Left lobe of liver (tissue), 2 donors: ENCODE measurements around the gene ALPL. TPM values are rescaled to one million over a fixed set of nuclear protein-coding genes. Genes with fewer than 3 reads are reported as not detected.
"Not testable (repeated sequence)": the region's sequence is repeated elsewhere in the genome, so short reads cannot be mapped to it uniquely, and the experiment has no call there.

ENCODE experiments used
- ATAC-seq: fragments of 200-7000 bp; cut with Tn5 transposase; one replicate; pipeline ENCODE4 v1.9.1; 2020; ENCODE audit warnings: mild to moderate bottlenecking, moderate library complexity
- DNase-seq: peaks from one replicate; pipeline ENCODE4 v3.0.0-alpha.2; 2020; ENCODE audit warnings: low spot score
- total RNA-seq: library from RNA; stranded (reverse); gene quantifications from one replicate; pipeline ENCODE4 v1.2.1, GENCODE V29; 2021
- donor health status: DM: no; HTN: no; CAD: no; lungs with moderate emphysema.
- donor health status: DM: no; HTN: yes; CAD: no.

Gene ALPL
- total RNA-seq, 1 donor from 2014 or later = 29.3 TPM

DNA sequence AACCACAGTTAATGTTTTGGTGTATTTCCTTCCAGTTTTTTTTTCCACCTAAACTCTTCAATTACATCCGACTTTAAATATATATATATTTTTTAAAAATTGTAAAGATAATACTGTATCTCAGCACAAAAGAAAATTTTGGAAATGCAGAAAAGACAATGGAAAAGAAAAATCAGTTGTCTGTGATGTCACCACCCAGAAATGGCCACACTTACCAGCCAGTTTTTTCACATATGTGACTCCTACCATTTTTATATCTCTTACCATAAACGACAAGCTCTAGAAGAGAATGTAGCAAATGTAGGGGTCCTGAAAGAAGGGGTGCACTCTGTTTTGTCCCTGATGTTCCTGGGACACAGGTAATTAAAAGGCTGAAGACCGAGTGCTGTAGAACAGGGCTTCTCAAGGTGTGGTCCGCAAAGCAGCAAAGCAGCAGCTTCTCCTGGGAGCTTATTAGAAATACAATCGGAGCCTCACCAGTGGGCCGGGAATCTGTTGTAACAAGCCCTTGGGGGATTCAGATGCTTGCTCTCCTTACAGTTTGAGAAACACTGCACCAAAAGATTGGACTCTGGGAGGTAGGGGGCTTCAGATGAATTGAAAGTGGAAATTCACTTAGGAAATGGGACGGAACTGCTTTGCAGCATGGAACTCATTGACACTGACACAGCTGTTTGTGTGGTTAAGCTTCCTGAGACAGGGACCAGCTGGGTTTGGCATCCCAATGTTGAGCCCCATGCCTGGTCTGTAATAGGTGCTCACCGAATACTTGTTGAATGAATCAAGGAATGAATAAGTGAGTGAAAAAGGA, 44.1 kb downstream of the ALPL start:
- no peak for ATAC-seq
- no peak for DNase-seq

DNA sequence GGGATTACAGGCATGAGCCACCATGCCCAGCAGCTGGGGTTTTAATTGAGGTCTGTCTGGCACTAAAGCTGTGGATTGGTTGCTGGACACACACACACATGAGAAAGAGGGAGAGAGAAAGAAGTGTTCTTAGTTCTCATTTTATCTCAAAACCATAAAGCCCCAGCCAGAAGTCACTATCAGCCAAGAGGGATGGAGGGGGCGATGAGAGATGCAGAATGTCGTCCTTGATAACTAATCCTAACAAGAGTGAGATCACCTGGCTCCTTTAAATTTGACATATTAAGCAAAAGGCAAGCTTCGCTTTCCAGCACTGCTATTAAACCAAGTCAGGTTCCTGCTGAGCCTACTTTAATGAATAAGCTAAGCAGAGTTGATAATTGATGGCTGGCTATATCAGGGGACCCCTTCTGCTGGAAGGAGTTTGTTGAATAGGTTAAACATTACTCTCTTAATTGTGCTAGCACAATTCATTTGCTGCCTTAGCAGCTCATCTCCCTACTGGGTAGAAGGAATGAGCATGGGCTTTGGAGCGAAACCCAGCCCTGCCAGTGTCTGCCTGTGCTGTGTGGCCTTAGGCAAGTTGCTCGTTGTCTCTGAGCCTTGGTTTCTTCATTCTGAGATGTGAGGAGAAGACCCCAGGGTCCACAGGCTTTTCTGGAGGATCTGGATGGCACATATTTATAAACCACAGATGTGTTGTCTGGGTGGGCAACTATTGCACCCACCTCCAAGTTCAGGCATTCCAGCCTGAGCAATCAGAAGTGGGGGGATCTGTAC, 50.8 kb downstream of the ALPL start:
- no peak for ATAC-seq
- DNase-seq = no peak

DNA sequence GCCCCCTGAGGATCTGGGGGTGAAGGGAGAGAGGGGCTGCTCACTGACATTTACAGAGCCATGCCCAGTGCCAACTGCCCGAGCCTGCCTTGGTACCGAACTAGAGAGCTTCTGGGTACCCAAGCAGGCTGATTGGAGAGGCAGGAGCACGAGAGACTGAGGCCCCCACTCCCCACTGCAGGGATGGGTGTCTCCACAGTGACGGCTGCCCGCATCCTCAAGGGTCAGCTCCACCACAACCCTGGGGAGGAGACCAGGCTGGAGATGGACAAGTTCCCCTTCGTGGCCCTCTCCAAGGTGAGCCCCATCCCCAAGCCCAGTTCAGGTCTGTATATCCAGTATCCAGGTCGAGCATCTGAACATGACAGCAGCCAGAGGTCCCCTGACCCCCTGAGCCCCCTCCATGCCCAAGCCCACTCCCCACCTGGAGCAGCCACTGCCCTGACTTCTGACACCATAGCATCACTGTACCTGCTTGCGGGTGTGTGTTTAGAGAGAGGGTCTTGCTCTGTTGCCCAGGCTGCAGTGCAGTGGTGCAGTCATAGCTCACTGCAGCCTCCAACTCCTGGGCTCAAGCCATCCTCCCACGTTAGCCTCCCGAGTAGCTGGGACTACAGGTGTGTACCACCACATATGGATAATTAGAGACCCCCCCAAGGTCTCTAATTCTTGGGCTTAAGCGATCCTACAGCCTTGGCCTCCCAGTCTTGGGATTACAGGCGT, 51.9 kb downstream of the ALPL start:
- DNase-seq (no peak), ATAC-seq (no peak)

DNA sequence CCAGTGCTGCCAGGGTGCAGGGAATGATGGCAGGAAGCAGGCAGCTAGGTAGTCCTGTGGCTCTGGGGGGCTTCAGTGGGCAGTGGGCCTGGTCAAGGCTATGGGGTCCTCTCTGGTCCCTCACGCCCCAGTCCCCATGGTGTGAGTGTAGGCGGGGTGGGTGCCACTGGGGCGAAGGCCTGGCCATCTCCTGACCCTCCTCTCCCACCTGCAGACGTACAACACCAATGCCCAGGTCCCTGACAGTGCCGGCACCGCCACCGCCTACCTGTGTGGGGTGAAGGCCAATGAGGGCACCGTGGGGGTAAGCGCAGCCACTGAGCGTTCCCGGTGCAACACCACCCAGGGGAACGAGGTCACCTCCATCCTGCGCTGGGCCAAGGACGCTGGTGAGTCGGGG, 53.7 kb downstream of the ALPL start:
- ATAC-seq (no peak), DNase-seq (no peak)

DNA sequence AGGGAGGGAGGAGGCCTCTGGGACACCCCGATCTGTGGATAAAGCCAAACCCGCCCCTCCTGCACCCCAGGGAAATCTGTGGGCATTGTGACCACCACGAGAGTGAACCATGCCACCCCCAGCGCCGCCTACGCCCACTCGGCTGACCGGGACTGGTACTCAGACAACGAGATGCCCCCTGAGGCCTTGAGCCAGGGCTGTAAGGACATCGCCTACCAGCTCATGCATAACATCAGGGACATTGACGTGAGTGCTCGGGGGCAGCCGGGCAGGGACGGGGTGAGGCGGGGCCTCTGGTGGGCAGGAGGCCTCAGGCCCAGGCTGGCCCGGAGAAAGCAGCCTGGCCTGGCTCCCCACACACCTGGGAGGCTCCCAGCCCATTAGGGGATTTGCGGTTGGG, 54.7 kb downstream of the ALPL start:
- DNase-seq (no peak), ATAC-seq (peak; percentile 17)

DNA sequence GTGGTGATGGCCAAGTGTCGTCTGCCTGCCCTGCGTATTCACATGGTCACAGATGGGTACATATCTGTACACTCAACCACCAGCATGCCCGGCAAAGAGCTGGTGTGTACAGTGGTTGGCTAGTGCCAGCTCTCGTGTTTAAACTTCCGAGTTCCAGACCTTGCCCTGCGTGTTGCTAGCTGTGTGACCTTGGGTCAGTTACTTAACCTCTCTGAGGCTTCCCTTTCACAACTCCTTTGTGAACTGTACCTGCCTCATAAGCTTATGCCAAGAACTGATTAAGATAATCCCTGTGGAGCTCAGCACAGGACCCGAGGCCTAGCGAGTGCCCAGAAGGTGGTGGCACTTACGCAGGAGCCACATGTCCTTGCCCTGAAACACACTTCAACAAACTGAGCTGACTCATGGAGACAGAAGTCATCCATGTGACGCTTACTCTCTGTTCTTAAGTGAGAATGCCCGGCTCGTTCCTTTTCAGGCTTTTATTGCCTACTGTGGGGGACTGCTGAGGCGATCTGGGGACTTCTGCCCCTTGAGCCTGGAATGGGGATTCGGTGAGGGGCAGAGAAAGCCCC, 55.4 kb downstream of the ALPL start:
- ATAC-seq (peak; percentile 39), DNase-seq (no peak)

DNA sequence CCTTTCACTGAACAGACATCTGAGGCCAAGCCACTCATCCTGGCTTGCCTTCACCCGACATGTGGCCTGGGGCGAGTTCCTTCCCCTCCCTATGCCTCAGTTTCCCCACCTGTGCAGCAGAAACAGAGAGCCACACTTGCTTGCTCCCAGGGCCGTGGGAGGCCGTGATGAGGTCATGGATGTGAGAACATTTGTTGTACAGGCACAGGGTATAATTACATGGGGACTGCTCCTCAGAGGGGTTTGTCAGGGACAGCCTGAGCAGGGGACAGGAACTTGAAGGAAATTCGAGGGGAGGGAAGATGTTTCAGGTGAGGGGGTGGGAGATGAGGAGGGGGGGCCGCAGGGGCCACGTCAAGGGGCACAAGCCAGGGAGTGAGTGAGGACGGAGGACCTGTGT, 56.1 kb downstream of the ALPL start:
- DNase-seq = no peak
- no peak for ATAC-seq

DNA sequence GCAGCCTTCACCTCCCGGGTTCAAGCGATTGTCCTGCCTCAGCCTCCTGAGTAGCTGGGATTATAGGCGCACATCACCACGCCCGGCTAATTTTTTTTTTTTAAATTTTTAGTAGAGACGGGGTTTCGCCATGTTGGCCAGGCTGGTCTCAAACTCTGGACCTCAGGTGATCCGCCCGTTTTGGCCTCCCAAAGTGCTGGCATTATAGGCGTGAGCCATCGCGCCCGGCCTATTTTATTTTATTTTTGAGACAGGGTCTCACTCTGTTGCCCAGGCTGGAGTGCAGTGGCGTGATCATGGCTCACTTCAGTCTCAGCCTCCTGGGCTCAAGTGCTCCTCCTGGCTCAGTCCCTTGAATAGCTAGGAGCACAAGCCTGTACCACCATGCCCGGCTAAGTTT, 57.1 kb downstream of the ALPL start:
- DNase-seq, ATAC-seq: not testable (repeated sequence)

DNA sequence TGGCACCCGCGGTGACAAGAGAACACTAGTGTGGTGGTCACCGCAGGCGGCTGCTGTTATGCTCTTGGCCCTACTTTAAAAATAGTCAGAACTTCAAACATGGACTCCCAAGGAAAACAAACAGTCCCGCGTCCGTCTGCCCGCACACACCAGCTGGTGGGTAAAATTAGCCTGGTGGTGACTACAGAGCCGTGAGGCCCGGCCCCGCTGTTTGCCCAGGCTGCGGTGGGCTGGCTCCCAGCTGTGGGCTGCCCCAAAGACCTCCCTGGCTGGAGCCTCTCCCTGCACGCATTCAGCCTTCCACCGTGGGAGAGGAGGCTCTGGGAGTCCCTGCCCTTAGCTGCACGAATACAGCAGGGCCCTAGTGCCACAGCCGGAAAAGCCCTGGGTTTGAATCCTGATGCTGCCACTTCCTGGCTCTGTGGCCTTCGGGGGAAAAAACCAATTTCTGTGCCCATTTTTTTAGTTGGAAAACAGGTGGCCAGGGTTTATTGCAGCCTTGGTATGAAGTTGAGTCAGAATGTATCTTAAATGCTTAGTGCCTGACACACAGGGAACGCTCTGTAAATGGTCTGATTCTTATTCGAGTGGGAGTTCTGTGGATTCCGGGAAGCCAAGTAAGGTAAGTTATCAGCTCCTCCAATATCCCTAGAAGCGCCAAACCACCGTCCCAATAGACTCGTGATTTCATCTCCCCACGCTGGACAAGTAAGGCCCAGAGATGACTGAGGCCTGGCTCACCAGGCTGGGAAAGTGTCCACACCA, 58.2 kb downstream of the ALPL start:
- no peak for ATAC-seq
- DNase-seq = no peak

DNA sequence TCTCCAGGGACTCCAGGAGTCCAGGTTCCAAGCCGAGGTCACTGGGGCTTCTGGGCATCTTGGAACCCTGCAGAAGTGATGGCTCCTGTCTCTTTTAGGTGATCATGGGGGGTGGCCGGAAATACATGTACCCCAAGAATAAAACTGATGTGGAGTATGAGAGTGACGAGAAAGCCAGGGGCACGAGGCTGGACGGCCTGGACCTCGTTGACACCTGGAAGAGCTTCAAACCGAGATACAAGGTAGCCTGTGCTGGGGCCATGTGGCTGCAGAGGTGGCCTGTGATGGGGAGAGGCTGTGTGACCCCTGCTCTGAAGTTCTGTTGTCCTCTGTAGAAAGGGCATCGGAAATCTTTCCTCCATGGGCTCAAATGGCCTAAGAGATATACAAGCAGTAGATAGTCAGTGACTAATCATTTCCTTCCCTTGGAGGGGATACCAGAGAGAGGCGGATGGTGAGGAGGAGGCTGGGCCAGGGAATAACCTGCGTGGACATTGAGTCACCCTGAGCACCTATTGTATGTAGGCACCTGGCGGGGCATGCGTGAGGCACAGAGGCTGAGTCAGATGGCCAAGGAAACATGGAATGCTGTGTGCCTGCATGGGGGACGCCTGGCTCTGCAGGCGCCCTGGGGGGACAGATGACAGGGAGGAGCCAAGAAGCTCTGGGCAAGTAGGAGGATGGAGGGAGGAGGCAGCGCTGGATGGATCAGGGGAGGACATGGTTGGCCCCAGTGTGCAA, 59.0 kb downstream of the ALPL start:
- ATAC-seq (no peak), DNase-seq (no peak)

DNA sequence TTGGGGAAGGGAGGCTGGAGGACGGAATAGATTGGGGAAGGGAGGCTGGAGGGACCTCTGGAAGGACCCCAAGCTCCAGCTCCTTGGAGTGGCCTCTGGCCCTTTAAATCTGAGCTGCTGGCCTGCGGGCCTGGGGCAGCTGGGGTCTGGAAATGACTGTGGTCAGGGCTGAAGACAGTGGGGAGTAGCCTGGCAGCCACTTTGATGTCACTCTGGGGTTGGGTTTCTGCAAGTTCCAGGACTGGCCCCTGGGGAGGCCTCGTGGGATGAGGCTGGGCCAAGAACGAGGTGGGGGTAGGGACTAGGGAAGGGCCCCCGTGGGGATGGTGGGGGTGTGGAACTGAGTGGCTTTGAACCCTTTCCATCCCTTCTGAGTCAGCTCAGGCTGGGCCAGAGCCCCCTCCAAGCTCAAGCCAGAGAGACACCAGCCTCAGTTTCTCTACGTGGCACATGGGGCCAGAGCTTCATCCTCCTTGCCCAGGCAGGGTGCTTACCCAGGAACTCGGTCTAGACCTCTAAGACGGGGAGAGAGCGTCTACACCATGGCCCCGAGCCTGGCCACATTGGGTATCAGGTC, 59.7 kb downstream of the ALPL start:
- no peak for ATAC-seq
- no peak for DNase-seq

DNA sequence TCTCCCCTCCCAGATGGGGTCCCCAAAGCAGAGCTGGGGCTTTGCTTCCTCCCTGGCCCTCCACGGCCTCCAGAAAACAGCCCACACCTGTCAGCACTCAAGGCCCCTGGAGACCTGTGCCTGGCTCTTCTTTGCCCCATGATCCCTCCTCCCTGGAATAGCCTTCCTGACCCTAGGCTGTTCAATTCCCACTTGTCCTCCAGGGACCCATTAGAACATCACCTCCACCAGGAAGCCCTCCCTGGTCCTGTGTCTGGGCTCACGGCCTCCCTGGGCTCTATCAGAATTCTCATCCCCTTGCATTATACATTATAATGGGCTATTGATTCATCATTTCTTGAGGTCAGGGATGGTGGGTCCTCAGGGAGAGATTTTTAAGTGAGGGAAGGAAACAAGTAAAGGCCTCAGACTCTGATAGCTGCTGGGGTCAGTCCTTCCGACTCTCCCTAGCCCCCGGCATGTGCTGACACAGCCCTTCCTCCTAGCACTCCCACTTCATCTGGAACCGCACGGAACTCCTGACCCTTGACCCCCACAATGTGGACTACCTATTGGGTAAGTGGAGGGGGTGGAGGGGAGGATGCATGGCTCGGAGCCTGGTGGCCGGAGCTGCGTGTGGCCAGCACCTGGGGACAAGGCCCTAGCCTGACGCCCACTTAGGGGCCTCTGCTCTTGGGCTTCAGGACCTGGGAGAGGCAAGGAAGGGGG, 60.8 kb downstream of the ALPL start:
- ATAC-seq (peak; percentile 75), DNase-seq (no peak)

DNA sequence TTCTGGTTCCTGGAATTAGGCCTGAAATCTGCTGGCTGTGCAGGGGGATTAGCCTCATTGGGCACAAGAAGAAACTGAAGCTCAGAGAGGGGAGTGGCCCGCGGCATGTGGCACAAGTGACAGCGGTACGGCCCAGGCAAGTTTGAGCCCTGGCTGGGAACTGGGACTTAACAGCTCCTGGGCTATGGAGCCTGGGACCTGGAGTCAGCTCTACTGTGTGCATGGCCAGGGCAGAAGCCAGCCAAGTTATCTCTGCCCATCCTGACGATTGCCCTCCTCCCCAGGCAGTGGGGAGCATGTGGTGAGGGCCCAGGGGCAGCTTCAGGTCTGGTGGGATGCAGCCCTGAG, 61.3 kb downstream of the ALPL start:
- ATAC-seq = peak; percentile 32
- DNase-seq = no peak

DNA sequence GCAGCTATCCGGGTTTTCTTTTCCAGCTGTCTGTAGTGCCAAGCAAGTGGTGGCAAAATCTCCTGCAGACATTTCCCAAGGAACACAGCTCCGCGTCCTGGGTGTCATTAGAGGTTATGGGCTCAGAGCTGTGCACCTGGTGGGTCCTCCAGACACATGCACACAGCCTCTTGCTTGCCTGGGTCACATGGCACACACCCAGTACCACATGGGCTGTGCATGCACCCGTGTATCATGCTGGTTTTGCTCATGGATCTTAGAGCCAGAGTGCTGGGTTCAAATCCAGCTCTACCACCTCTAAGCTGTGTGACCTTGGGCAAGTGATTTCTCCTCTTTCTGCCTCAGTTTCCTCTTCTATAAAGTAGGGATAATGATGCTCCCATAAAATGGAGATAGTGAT, 61.7 kb downstream of the ALPL start:
- DNase-seq (no peak), ATAC-seq (no peak)

DNA sequence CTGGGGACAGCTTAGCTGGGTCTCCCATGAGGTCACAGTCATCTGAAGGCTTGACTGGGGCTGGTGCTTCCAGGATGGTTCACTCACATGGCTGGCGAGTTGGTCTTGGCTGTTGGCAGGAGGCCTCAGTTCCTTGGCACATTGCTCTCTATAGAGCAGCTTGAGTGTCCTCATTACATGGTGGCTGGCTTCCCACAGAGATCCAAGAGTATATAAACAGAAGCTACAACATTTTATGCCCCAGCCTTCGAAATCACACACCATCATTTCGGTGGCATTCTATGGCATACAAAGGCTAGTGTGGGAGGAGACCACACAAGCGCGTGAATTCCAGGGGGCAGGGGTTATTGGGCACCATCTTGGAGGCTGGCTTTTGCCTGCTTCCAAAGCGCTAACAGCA, 63.0 kb downstream of the ALPL start:
- DNase-seq (no peak), ATAC-seq (no peak)

DNA sequence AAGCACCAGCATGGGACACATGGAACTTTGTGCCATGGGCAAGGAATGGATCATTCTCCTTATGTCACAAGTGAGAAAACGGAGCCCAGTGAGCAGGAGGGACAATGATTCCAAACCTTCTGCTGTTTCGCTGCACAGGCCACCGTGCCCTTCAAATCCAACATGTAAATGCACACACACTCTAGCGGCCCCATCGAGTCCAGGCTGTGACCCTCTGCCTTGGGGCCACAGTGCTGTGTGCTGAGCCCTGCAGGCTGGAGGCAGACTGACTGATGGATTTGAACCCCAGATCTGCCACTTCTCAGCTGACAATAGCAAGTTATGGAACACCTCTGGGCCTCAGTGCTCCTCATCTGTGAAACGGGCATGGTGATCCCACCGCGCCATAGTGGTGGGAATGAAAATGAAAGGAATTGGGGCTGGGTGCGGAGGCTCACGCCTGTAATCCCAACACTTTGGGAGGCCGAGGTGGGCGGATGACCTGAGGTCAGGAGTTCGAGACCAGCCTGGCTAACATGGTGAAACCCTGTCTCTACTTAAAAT, 63.6 kb downstream of the ALPL start:
- DNase-seq (no peak), ATAC-seq (no peak)

DNA sequence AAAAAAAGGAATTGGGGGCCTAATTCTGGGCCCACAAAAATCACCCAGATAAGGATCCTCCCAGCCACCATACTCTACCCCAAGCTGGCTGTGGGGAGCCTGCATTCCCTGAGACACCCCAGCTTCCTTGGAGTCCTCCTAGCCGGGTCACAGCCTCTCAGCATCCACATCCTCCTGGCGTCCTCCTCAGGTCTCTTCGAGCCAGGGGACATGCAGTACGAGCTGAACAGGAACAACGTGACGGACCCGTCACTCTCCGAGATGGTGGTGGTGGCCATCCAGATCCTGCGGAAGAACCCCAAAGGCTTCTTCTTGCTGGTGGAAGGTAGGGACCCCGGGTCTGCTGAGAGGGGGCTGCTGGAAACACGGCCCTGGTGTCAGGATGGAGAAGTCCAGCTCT, 64.3 kb downstream of the ALPL start:
- ATAC-seq = no peak
- no peak for DNase-seq

DNA sequence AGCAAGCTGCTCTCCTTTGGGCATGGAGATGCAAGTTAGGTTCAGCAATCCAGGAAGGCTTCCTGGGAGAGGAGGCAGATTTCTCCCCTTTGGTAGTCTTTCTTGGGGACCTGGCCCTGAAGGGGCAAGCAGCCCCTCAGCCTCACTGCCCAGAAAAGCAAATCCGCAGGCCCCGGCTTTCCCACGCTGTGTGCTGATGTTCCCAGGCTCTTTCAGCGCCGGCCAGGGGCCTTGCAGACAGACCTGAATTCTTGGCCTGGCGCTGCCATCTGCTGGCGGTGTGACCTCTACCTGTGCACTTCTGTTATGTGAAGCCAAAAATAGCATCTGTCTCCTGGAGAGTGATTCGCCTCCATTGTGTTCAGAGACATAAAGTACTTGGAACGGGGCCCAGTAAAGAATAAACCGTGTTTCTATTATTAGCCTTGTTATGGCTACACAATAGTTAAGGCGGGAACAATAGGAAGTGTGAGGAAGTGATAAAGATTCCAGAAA, 64.8 kb downstream of the ALPL start:
- peak; percentile 80 for ATAC-seq
- peak; percentile 81 for DNase-seq
